Ishikawa (cell line): Measurements from ENCODE around the gene DCHS2.

ENCODE experiments used
- CREB1 ChIP-seq: IDR thresholded peaks from 2 replicates; pipeline ENCODE4 v1.6.1; 2012; ENCODE audit warnings: low read depth
- EP300 ChIP-seq: IDR thresholded peaks from 2 replicates; pipeline ENCODE4 v1.6.1; 2012; ENCODE audit warnings: borderline replicate concordance
- FOXM1 ChIP-seq: IDR thresholded peaks from 2 replicates; pipeline ENCODE4 v1.6.1; 2012; ENCODE audit warnings: low read depth, borderline replicate concordance
- TAF1 ChIP-seq: IDR thresholded peaks from 2 replicates; pipeline ENCODE4 v1.6.1; 2012; ENCODE audit warnings: low read depth, mild to moderate bottlenecking
- YY1 ChIP-seq: IDR thresholded peaks from 2 replicates; pipeline ENCODE4 v1.6.1; 2012; ENCODE audit warnings: low read depth
- TF ChIP-seq, protein P1 (sequence below): IDR thresholded peaks from 2 replicates; pipeline ENCODE4 v1.6.1; 2012
- TF ChIP-seq, protein P2 (sequence below): IDR thresholded peaks from 2 replicates; pipeline ENCODE4 v1.6.1; 2012; ENCODE audit warnings: low read depth, mild to moderate bottlenecking

- TF ChIP-seq, protein P1, sequence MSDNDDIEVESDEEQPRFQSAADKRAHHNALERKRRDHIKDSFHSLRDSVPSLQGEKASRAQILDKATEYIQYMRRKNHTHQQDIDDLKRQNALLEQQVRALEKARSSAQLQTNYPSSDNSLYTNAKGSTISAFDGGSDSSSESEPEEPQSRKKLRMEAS = no peak
- no peak for TF ChIP-seq CREB1
- TF ChIP-seq, protein P2, sequence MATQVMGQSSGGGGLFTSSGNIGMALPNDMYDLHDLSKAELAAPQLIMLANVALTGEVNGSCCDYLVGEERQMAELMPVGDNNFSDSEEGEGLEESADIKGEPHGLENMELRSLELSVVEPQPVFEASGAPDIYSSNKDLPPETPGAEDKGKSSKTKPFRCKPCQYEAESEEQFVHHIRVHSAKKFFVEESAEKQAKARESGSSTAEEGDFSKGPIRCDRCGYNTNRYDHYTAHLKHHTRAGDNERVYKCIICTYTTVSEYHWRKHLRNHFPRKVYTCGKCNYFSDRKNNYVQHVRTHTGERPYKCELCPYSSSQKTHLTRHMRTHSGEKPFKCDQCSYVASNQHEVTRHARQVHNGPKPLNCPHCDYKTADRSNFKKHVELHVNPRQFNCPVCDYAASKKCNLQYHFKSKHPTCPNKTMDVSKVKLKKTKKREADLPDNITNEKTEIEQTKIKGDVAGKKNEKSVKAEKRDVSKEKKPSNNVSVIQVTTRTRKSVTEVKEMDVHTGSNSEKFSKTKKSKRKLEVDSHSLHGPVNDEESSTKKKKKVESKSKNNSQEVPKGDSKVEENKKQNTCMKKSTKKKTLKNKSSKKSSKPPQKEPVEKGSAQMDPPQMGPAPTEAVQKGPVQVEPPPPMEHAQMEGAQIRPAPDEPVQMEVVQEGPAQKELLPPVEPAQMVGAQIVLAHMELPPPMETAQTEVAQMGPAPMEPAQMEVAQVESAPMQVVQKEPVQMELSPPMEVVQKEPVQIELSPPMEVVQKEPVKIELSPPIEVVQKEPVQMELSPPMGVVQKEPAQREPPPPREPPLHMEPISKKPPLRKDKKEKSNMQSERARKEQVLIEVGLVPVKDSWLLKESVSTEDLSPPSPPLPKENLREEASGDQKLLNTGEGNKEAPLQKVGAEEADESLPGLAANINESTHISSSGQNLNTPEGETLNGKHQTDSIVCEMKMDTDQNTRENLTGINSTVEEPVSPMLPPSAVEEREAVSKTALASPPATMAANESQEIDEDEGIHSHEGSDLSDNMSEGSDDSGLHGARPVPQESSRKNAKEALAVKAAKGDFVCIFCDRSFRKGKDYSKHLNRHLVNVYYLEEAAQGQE = no peak
- TF ChIP-seq TAF1 = no peak
- TF ChIP-seq EP300 = no peak
- no peak for TF ChIP-seq YY1
- no peak for TF ChIP-seq FOXM1
Observed at GRCh38 chr4:154234576-154234975, 257.0 kb downstream of the DCHS2 start.
